ENCODE results near the gene PCDHGB4.

- TF ChIP-seq CTCF (IDR thresholded peaks at IDR 0.05; ENCODE audit: control extremely low read depth in 1 of 3, insufficient read depth in 1 of 3, low read depth in 1 of 3, low read length in 3 of 3) (no peak), POLR2A (IDR thresholded peaks at IDR 0.05; ENCODE audit: control extremely low read depth in 1 of 2, low read depth in 2 of 2, low read length in 2 of 2) (no peak), RAD21 (IDR thresholded peaks at IDR 0.05 in 1 of 2, conservative IDR thresholded peaks at IDR 0.05 in 1 of 2; ENCODE audit: low read depth in 2 of 2, low read length in 2 of 2) (no peak), POLR2AphosphoS5 (IDR thresholded peaks at IDR 0.05; ENCODE audit: low read depth, low read length) (no peak), JUND (IDR thresholded peaks at IDR 0.05; ENCODE audit: low read length) (no peak), RFX5 (IDR thresholded peaks at IDR 0.05; ENCODE audit: borderline replicate concordance, low read depth, low read length) (no peak), BCL11A (IDR thresholded peaks at IDR 0.05; ENCODE audit: low read depth in 2 of 2, low read length in 2 of 2) (no peak), EZH2 (IDR thresholded peaks at IDR 0.05; ENCODE audit: low read depth, low read length, severe bottlenecking) (no peak), TCF12 (IDR thresholded peaks at IDR 0.05; ENCODE audit: low read depth, low read length) (no peak), SIX5 (IDR thresholded peaks at IDR 0.05; ENCODE audit: low read depth, low read length) (no peak), CHD2 (IDR thresholded peaks at IDR 0.05; ENCODE audit: low read length) (no peak)
- TF ChIP-seq, protein P1, sequence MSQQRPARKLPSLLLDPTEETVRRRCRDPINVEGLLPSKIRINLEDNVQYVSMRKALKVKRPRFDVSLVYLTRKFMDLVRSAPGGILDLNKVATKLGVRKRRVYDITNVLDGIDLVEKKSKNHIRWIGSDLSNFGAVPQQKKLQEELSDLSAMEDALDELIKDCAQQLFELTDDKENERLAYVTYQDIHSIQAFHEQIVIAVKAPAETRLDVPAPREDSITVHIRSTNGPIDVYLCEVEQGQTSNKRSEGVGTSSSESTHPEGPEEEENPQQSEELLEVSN (IDR thresholded peaks at IDR 0.05) = no peak
Measured at GRCh38 chr5:141355641-141356040, 31.9 kb upstream of the PCDHGB4 start.

All from H1 (cell line).